Endothelial cell of umbilical vein (primary cell): ENCODE measurements around the gene TENT4B. TPM values are rescaled to one million over a fixed set of nuclear protein-coding genes. Genes with fewer than 3 reads are reported as not detected.

Source experiments
- BruUV-seq: library from RNA; stranded (reverse); fragments of 400-500 nt; replicated peaks from 2 replicates; lab custom pipeline; 2021; lab: Mats Ljungman, UMichigan
- CTCF ChIA-PET: fragments of 300-600, 350-600 bp; sonication (Branson Sonifier 250); formaldehyde crosslinking; loops from one replicate; lab custom pipeline; 2021; ENCODE audit warnings: antibody characterized with exemption, inconsistent platforms; lab: Charles Lee
- POLR2A ChIA-PET: fragments of 300-600, 350-600 bp; sonication (Branson Sonifier 250); formaldehyde crosslinking; loops from one replicate; lab custom pipeline; 2021; ENCODE audit warnings: antibody characterized with exemption, inconsistent platforms; lab: Charles Lee
- DNase-seq: peaks from one replicate; pipeline ENCODE4 v3.0.0-alpha.2; 2011; ENCODE audit warnings: low read depth, low spot score
- FAIRE-seq: peaks from 2 replicates; lab custom pipeline; 2011; peaks lifted over from hg19 to GRCh38; lab: Jason Lieb, UNC
- H2AFZ ChIP-seq: 2 replicates; pipeline ENCODE4 v1.6.0; 2012; ENCODE audit warnings: low read depth, low read length, control low read depth, inconsistent platforms
- H3K27ac ChIP-seq: 2 replicates; pipeline ENCODE4 v1.5.1; 2011; ENCODE audit warnings: low read depth, mild to moderate bottlenecking, control low read depth, low read length, moderate library complexity; ENCODE audit not compliant: insufficient read depth
- H3K27me3 ChIP-seq, 2 experiments: 2 replicates each; pipeline versions ENCODE4 v1.6.0 to v1.6.1; 2011; ENCODE audit warnings: low read length in 2 of 2, mixed read lengths in 1 of 2; ENCODE audit not compliant: control insufficient read depth in 2 of 2, insufficient read depth in 2 of 2
- H3K36me3 ChIP-seq, 2 experiments: 2 replicates in 1 of 2; 3 replicates in 1 of 2; pipeline ENCODE4 v1.5.1; 2011; ENCODE audit warnings: low read length in 2 of 2, mild to moderate bottlenecking in 1 of 2, moderate library complexity in 1 of 2; ENCODE audit not compliant: control insufficient read depth in 2 of 2, insufficient read depth in 2 of 2; ENCODE audit errors: extremely low read depth in 1 of 2
- H3K4me1 ChIP-seq: 3 replicates; pipeline ENCODE4 v1.5.1; 2011; ENCODE audit warnings: mild to moderate bottlenecking, low read length; ENCODE audit not compliant: control insufficient read depth, insufficient read depth; ENCODE audit errors: extremely low read depth
- H3K4me2 ChIP-seq: 2 replicates; pipeline ENCODE4 v1.6.1; 2011; ENCODE audit warnings: low read length, control low read depth, mixed read lengths; ENCODE audit not compliant: insufficient read depth
- H3K4me3 ChIP-seq, 3 experiments: fragments of 200-600 bp in 1 of 3; sonication (generic), shearing (Covaris generic) in 1 of 3; replicated peaks in 1 of 3; 2 replicates each; pipeline ENCODE4 v1.5.1; 2011 to 2016; ENCODE audit warnings: control low read depth in 3 of 3, low read length in 3 of 3, mild to moderate bottlenecking in 2 of 3, inconsistent platforms in 1 of 3, low read depth in 1 of 3, moderate library complexity in 1 of 3; ENCODE audit not compliant: insufficient read depth in 1 of 3
- H3K79me2 ChIP-seq: 2 replicates; pipeline ENCODE4 v1.6.0; 2012; ENCODE audit warnings: low read length, inconsistent platforms; ENCODE audit not compliant: control insufficient read depth, insufficient read depth
- H3K9ac ChIP-seq: replicated peaks from 2 replicates; pipeline ENCODE3; 2011; ENCODE audit warnings: low read length, control low read depth; ENCODE audit not compliant: insufficient read depth; ENCODE audit errors: extremely low read depth
- H3K9me1 ChIP-seq: replicated peaks from 3 replicates; pipeline ENCODE4 v1.6.0; 2011; ENCODE audit warnings: mild to moderate bottlenecking, low read length; ENCODE audit not compliant: control insufficient read depth, insufficient read depth; ENCODE audit errors: extremely low read depth
- H3K9me3 ChIP-seq: replicated peaks from 2 replicates; pipeline ENCODE4 v1.5.1; 2012; ENCODE audit warnings: low read length, inconsistent platforms; ENCODE audit not compliant: control insufficient read depth, insufficient read depth
- H4K20me1 ChIP-seq: replicated peaks from 2 replicates; pipeline ENCODE3; 2011; ENCODE audit warnings: mild to moderate bottlenecking, low read length; ENCODE audit not compliant: control insufficient read depth, insufficient read depth; ENCODE audit errors: extremely low read depth
- CTCF ChIP-seq, 2 donors: IDR thresholded peaks; 1 replicate in 1 of 2; 2 replicates in 1 of 2; pipeline ENCODE4 v1.5.1; 2011; ENCODE audit warnings: low read length in 2 of 2, mild to moderate bottlenecking in 2 of 2, moderate library complexity in 2 of 2, control low read depth in 1 of 2, inconsistent platforms in 1 of 2, low read depth in 1 of 2; ENCODE audit not compliant: insufficient read depth in 1 of 2; ENCODE audit errors: extremely low read depth in 1 of 2
- EZH2 ChIP-seq: IDR thresholded peaks from 2 replicates; pipeline ENCODE4 v1.6.1; 2012; ENCODE audit warnings: borderline replicate concordance, low read depth, mild to moderate bottlenecking, moderate library complexity, low read length, inconsistent platforms; ENCODE audit not compliant: severe bottlenecking
- GATA2 ChIP-seq: IDR thresholded peaks from 2 replicates; pipeline ENCODE4 v1.7.0; 2011; ENCODE audit warnings: low read depth, mild to moderate bottlenecking, moderate library complexity, mixed read lengths, low read length; ENCODE audit not compliant: insufficient read length, insufficient read depth
- JUN ChIP-seq: IDR thresholded peaks from 2 replicates; pipeline ENCODE4 v1.6.1; 2011; ENCODE audit warnings: borderline replicate concordance, low read depth; ENCODE audit not compliant: insufficient read length, insufficient read depth
- MYC ChIP-seq: IDR thresholded peaks from one replicate; pipeline ENCODE4 v1.6.1; 2011; ENCODE audit warnings: mild to moderate bottlenecking, low read depth, low read length
- POLR2A ChIP-seq: IDR thresholded peaks from 2 replicates; pipeline ENCODE4 v1.6.1; 2012; ENCODE audit warnings: low read depth, mild to moderate bottlenecking, control low read depth, low read length
- POLR2AphosphoS5 ChIP-seq: IDR thresholded peaks from 2 replicates; pipeline ENCODE4 v1.6.1; 2012; ENCODE audit warnings: low read depth, mild to moderate bottlenecking, control low read depth, low read length, moderate library complexity; ENCODE audit not compliant: insufficient read depth
- dilution Hi-C: fragments of 300-500 bp; cut with MboI; formaldehyde crosslinking; loops from one replicate; pipeline ENCODE4 v1.15.0; 2019; ENCODE audit warnings: low sequenced_read_pairs; ENCODE audit not compliant: extremely low pct_ligation_motif_present
- intact Hi-C: fragments of 100-400 bp; cut with micrococcal nuclease; formaldehyde crosslinking; loops from one replicate; pipeline ENCODE4 v1.10.0; 2022
- polyA plus RNA-seq, 4 experiments: library from polyadenylated mRNA; depleted of rRNA in 3 of 4; stranded (reverse) in 3 of 4; unstranded in 1 of 4; fragments of >200 nt; gene quantifications; 2 replicates each; pipeline versions ENCODE4 v1.2.1 to v1.2.3, GENCODE V29; 2011 to 2012; ENCODE audit warnings: missing spikeins in 1 of 4
- total RNA-seq: library from RNA; stranded (reverse); gene quantifications from 2 replicates; pipeline ENCODE4 v1.2.3, GENCODE V29; 2021

TENT4B gene
- total and polyA plus RNA-seq, 2 donors (not counting 3 experiments of a cell fraction or from before 2014, with no cell fraction given): 4.2 to 13.1 TPM

DNA sequence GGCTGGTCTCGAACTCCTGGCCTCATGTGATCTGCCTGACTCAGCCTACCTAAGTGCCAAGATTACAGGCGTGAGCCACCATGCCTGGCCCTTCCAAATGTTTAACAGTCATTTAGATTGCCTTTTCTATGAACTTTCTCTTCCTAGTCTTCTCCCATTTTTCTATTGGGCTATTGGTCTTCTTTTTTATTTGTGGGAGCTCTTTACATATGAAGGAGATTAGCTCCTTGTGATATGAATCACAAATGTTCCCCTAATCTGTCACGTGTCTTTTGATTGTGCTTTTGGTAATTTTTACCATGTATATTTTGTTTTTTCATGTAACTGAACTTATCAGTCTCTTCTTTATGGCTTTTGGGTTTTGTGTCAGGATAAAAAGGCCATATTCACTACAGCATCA lies 125.1 kb downstream of the TENT4B start:
- CTCF ChIA-PET: interaction anchor here (1.1 to 1.4 kb wide), 2 partner anchors 9 to 16 kb away, joined by 4 read pairs; no protein-coding TSS in a partner anchor
- H3K9ac ChIP-seq: no peak overlapping the region
- DNase-seq: no peak
- intact Hi-C loops (no loop called here), dilution Hi-C loops (no loop called here)
- H4K20me1 ChIP-seq: no peaks in the 10 kb centered on the region
- TF ChIP-seq POLR2A: no peak
- TF ChIP-seq CTCF (IDR thresholded peaks at IDR 0.05; ENCODE audit: extremely low read depth in 1 of 2, insufficient read depth in 1 of 2, low read depth in 1 of 2, low read length in 2 of 2): no peak
- TF ChIP-seq POLR2AphosphoS5: no peak
- no peak for TF ChIP-seq GATA2
- TF ChIP-seq EZH2: no peak
- TF ChIP-seq JUN: no peak
- H3K4me1 ChIP-seq: no peaks in the 10 kb centered on the region
- H3K9me3 ChIP-seq: no peaks in the 10 kb centered on the region
- BruUV-seq: no TSS peak
- H3K4me3 ChIP-seq: no peak overlapping the region
- no peaks in the 10 kb centered on the region for H3K36me3 ChIP-seq
- no peaks in the 10 kb centered on the region for H3K9me1 ChIP-seq
- H3K27me3 ChIP-seq: no peaks in the 10 kb centered on the region
- FAIRE-seq: no peak
- H3K27ac ChIP-seq: no peak overlapping the region
- no peak overlapping the region for H2AFZ ChIP-seq
- no peak overlapping the region for H3K4me2 ChIP-seq
- POLR2A ChIA-PET: no interaction called here
- H3K79me2 ChIP-seq: no peaks in the 10 kb centered on the region

- H3K4me1 ChIP-seq: no peaks in the 10 kb centered on the region
- no peaks in the 10 kb centered on the region for H3K27me3 ChIP-seq
- CTCF ChIA-PET: interaction anchor here (1.4 to 1.5 kb wide), 2 partner anchors 13 to 15 kb away, joined by 3 to 4 read pairs; partner anchors contain the start of gene ADCY7
- no peak for TF ChIP-seq MYC
- TF ChIP-seq CTCF (IDR thresholded peaks at IDR 0.05; ENCODE audit: extremely low read depth in 1 of 2, insufficient read depth in 1 of 2, low read depth in 1 of 2, low read length in 2 of 2): no peak
- no peak for TF ChIP-seq GATA2
- no peak for TF ChIP-seq POLR2A
- no peak for TF ChIP-seq POLR2AphosphoS5
- FAIRE-seq (no peak), DNase-seq (no peak)
- dilution Hi-C loops (no loop called here), intact Hi-C loops (no loop called here)
- H3K9me1 ChIP-seq: no peaks in the 10 kb centered on the region
- no peaks in the 10 kb centered on the region for H4K20me1 ChIP-seq
- BruUV-seq: no TSS peak
- no peak overlapping the region for H3K27ac ChIP-seq
- no peaks in the 10 kb centered on the region for H3K36me3 ChIP-seq
- POLR2A ChIA-PET: no interaction called here
- no peaks in the 10 kb centered on the region for H3K79me2 ChIP-seq
- H3K4me2 ChIP-seq: no peak overlapping the region
- H3K4me3 ChIP-seq: no peak overlapping the region
- H3K9me3 ChIP-seq: no peaks in the 10 kb centered on the region
- H3K9ac ChIP-seq: no peak overlapping the region
- no peak overlapping the region for H2AFZ ChIP-seq
Observed at GRCh38 chr16:50279504-50279865, 126.4 kb downstream of the TENT4B start.
